Measurements from ENCODE around the gene DUSP22.
"Not testable (repeated sequence)": the region's sequence is repeated elsewhere in the genome, so short reads cannot be mapped to it uniquely, and the experiment has no call there.

Gene DUSP22

GRCh38 chr6:377641-378020, 85.3 kb downstream of the DUSP22 start:
- DNase-seq (ENCODE audit: extremely low read depth in 1 of 2, low read depth in 1 of 2) = not testable (repeated sequence)

- no peak for DNase-seq (ENCODE audit: extremely low read depth in 1 of 2, low read depth in 1 of 2)
Measured at GRCh38 chr6:378090-378957, 86.0 kb downstream of the DUSP22 start.

GRCh38 chr6:378958-379409, 86.7 kb downstream of the DUSP22 start:
- DNase-seq (ENCODE audit: extremely low read depth in 1 of 2, low read depth in 1 of 2) = no peak

GRCh38 chr6:379410-380181, 87.3 kb downstream of the DUSP22 start:
- no peak for DNase-seq (ENCODE audit: extremely low read depth in 1 of 2, low read depth in 1 of 2)

- no peak for DNase-seq (ENCODE audit: extremely low read depth in 1 of 2, low read depth in 1 of 2)
Measured at GRCh38 chr6:380234-381218, 88.2 kb downstream of the DUSP22 start.

GRCh38 chr6:381742-382461, 89.6 kb downstream of the DUSP22 start:
- no peak for DNase-seq (ENCODE audit: extremely low read depth in 1 of 2, low read depth in 1 of 2)

- DNase-seq (ENCODE audit: extremely low read depth in 1 of 2, low read depth in 1 of 2) = no peak
Measured at GRCh38 chr6:382883-383810, 90.9 kb downstream of the DUSP22 start.

- no peak for DNase-seq (ENCODE audit: extremely low read depth in 1 of 2, low read depth in 1 of 2)
Measured at GRCh38 chr6:383856-384255, 91.6 kb downstream of the DUSP22 start.

GRCh38 chr6:384898-385297, 92.6 kb downstream of the DUSP22 start:
- DNase-seq (ENCODE audit: extremely low read depth in 1 of 2, low read depth in 1 of 2) = no peak

- DNase-seq (ENCODE audit: extremely low read depth in 1 of 2, low read depth in 1 of 2) = no peak
Measured at GRCh38 chr6:385614-386013, 93.3 kb downstream of the DUSP22 start.

- DNase-seq (ENCODE audit: extremely low read depth in 1 of 2, low read depth in 1 of 2) = no peak
Measured at GRCh38 chr6:386688-387266, 94.5 kb downstream of the DUSP22 start.

GRCh38 chr6:387293-387741, 95.0 kb downstream of the DUSP22 start:
- no peak for DNase-seq (ENCODE audit: extremely low read depth in 1 of 2, low read depth in 1 of 2)

- DNase-seq (ENCODE audit: extremely low read depth in 1 of 2, low read depth in 1 of 2) = no peak
Measured at GRCh38 chr6:388202-388903, 96.1 kb downstream of the DUSP22 start.

GRCh38 chr6:389143-389542, 96.9 kb downstream of the DUSP22 start:
- DNase-seq (ENCODE audit: extremely low read depth in 1 of 2, low read depth in 1 of 2) = no peak

GRCh38 chr6:389622-390021, 97.3 kb downstream of the DUSP22 start:
- DNase-seq (ENCODE audit: extremely low read depth in 1 of 2, low read depth in 1 of 2) = no peak

- DNase-seq (ENCODE audit: extremely low read depth in 1 of 2, low read depth in 1 of 2) = peak in 1 of 2 donors; percentile 56
Measured at GRCh38 chr6:390914-391558, 98.7 kb downstream of the DUSP22 start.
